ENCODE results near the gene LDB3. TPM values are rescaled to one million over a fixed set of nuclear protein-coding genes. Genes with fewer than 3 reads are reported as not detected.

The LDB3 gene
- total RNA-seq, 1 donor from 2014 or later: 0.16 TPM

- DNase-seq: no peak
Measured at GRCh38 chr10:86685893-86686632, 17.8 kb downstream of the LDB3 start.

- no peak for DNase-seq
Measured at GRCh38 chr10:86686972-86687371, 18.7 kb downstream of the LDB3 start.

GRCh38 chr10:86687750-86688149 is 19.4 kb downstream of the LDB3 start:
- DNase-seq: no peak

GRCh38 chr10:86688398-86688921 is 20.1 kb downstream of the LDB3 start:
- peak; percentile 20 for DNase-seq

GRCh38 chr10:86689146-86689545 is 20.8 kb downstream of the LDB3 start:
- no peak for DNase-seq

GRCh38 chr10:86690231-86690630 is 21.9 kb downstream of the LDB3 start:
- no peak for DNase-seq

GRCh38 chr10:86690657-86691084 is 22.4 kb downstream of the LDB3 start:
- DNase-seq: no peak

GRCh38 chr10:86691333-86692022 is 23.2 kb downstream of the LDB3 start:
- no peak for DNase-seq

GRCh38 chr10:86692023-86692514 is 23.8 kb downstream of the LDB3 start:
- DNase-seq: no peak

GRCh38 chr10:86692664-86693063 is 24.4 kb downstream of the LDB3 start:
- DNase-seq: no peak

GRCh38 chr10:86693275-86693674 is 25.0 kb downstream of the LDB3 start:
- no peak for DNase-seq

- DNase-seq: no peak
Measured at GRCh38 chr10:86693721-86694369, 25.5 kb downstream of the LDB3 start.

GRCh38 chr10:86698207-86698940 is 30.1 kb downstream of the LDB3 start:
- no peak for DNase-seq

- no peak for DNase-seq
Measured at GRCh38 chr10:86699125-86699524, 30.8 kb downstream of the LDB3 start.

- DNase-seq: no peak
Measured at GRCh38 chr10:86699541-86699940, 31.2 kb downstream of the LDB3 start.

GRCh38 chr10:86699991-86700840 is 31.9 kb downstream of the LDB3 start:
- DNase-seq: no peak

- DNase-seq: no peak
Measured at GRCh38 chr10:86700851-86701617, 32.7 kb downstream of the LDB3 start.

GRCh38 chr10:86703176-86703575 is 34.9 kb downstream of the LDB3 start:
- DNase-seq: no peak

- no peak for DNase-seq
Measured at GRCh38 chr10:86705139-86705538, 36.8 kb downstream of the LDB3 start.

GRCh38 chr10:86705905-86706304 is 37.6 kb downstream of the LDB3 start:
- DNase-seq: no peak

Data from occipital lobe (tissue), 2 donors.